ENCODE results near the gene IQCM. TPM values are rescaled to one million over a fixed set of nuclear protein-coding genes. Genes with fewer than 3 reads are reported as not detected.

Gene IQCM
- polyA plus RNA-seq, 1 donor (not counting 4 experiments of a cell fraction or from before 2014, with no cell fraction given) = not detected

DNA sequence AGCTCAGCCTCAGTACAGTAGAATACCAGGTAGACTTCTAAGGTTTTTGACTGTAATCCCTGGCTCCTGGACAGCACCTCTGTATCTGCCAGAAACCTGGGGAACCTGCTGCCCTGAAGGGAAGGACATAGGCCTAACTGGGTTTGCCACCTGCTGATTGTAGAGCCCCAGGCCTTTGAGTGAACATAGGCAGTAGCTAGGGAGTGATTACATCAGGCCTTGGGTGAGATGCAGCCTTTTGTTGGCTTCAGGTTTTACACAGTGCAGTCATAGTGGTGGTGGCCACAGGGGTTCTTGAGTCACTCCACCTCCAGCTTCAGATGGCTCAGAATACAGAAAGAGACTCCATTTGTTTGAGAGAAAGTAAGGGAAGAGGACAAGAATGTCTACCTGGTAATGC lies 19.3 kb downstream of the IQCM start:
- H3K4me2 ChIP-seq (ENCODE audit: control insufficient read depth, extremely low read depth, insufficient read depth, low read depth, low read length) = no peak overlapping the region
- H3K9me1 ChIP-seq (ENCODE audit: control insufficient read depth, extremely low read depth, insufficient read depth, low read length) = no peaks in the 10 kb centered on the region
- H3K9ac ChIP-seq (ENCODE audit: control insufficient read depth, extremely low read depth, insufficient read depth, low read length) = no peak overlapping the region
- no peaks in the 10 kb centered on the region for H4K20me1 ChIP-seq (ENCODE audit: control insufficient read depth, extremely low read depth, insufficient read depth, low read length)
- FAIRE-seq (no peak), DNase-seq (ENCODE audit: low read depth, low spot score) (no peak)
- H3K4me1 ChIP-seq (ENCODE audit: control insufficient read depth, extremely low read depth, insufficient read depth, low read length) = no peaks in the 10 kb centered on the region
- H3K36me3 ChIP-seq (ENCODE audit: control insufficient read depth in 2 of 2, extremely low read depth in 1 of 2, insufficient read depth in 2 of 2, low read length in 2 of 2) = no peaks in the 10 kb centered on the region
- H3K27ac ChIP-seq (ENCODE audit: control insufficient read depth, insufficient read depth, low read length) = no peak overlapping the region
- dilution Hi-C loops (cut with MboI; ENCODE audit: extremely low pct_ligation_motif_present, low sequenced_read_pairs) = no loop called here
- no peaks in the 10 kb centered on the region for H3K27me3 ChIP-seq (ENCODE audit: control insufficient read depth, extremely low read depth, insufficient read depth, low read length)
- TF ChIP-seq, protein P1, sequence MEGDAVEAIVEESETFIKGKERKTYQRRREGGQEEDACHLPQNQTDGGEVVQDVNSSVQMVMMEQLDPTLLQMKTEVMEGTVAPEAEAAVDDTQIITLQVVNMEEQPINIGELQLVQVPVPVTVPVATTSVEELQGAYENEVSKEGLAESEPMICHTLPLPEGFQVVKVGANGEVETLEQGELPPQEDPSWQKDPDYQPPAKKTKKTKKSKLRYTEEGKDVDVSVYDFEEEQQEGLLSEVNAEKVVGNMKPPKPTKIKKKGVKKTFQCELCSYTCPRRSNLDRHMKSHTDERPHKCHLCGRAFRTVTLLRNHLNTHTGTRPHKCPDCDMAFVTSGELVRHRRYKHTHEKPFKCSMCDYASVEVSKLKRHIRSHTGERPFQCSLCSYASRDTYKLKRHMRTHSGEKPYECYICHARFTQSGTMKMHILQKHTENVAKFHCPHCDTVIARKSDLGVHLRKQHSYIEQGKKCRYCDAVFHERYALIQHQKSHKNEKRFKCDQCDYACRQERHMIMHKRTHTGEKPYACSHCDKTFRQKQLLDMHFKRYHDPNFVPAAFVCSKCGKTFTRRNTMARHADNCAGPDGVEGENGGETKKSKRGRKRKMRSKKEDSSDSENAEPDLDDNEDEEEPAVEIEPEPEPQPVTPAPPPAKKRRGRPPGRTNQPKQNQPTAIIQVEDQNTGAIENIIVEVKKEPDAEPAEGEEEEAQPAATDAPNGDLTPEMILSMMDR (optimal IDR thresholded peaks at IDR 0.05 in 1 of 3, IDR thresholded peaks at IDR 0.05 in 1 of 3, conservative IDR thresholded peaks at IDR 0.05 in 1 of 3; ENCODE audit: extremely low read depth in 1 of 3, insufficient read depth in 2 of 3, low read length in 3 of 3) = no peak
- no peak for TF ChIP-seq EZH2 (IDR thresholded peaks at IDR 0.05; ENCODE audit: low read length)
- no peaks in the 10 kb centered on the region for H3K79me2 ChIP-seq (ENCODE audit: control insufficient read depth, insufficient read depth, low read length)
- H3K9me3 ChIP-seq (ENCODE audit: control insufficient read depth, low read depth, low read length) = no peaks in the 10 kb centered on the region
- no peak overlapping the region for H2AFZ ChIP-seq (ENCODE audit: control insufficient read depth, low read length)
- H3K4me3 ChIP-seq (ENCODE audit: control insufficient read depth in 2 of 3, extremely low read depth in 1 of 3, insufficient read depth in 2 of 3, low read depth in 1 of 3, low read length in 3 of 3) = no peak overlapping the region

DNA sequence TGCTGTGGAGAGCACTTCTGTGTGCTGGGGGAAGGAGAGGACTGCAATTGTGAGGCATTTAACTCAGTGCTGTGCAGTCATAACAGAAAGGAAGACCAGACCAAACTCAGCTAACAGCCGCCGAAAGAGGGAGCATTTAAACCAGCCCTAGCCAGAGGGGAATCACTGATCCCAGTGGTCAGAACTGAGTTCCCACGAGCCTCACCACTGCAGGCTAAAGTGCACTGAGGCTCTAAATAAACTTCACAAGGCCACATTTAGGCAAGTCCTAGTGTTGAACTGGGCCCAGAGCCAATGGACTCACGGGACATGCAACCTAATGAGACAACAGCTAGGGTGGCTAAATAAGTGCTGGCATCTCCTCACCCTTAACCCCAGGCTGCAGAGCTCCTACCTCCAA lies 20.4 kb downstream of the IQCM start:
- no peak for DNase-seq (ENCODE audit: low read depth, low spot score)
- Histone ChIP-seq H4K20me1 (ENCODE audit: control insufficient read depth, extremely low read depth, insufficient read depth, low read length) (no peaks in the 10 kb centered on the region), H3K4me3 (ENCODE audit: control insufficient read depth in 2 of 3, extremely low read depth in 1 of 3, insufficient read depth in 2 of 3, low read depth in 1 of 3, low read length in 3 of 3) (no peak overlapping the region), H3K27me3 (ENCODE audit: control insufficient read depth, extremely low read depth, insufficient read depth, low read length) (no peaks in the 10 kb centered on the region), H3K9me1 (ENCODE audit: control insufficient read depth, extremely low read depth, insufficient read depth, low read length) (no peaks in the 10 kb centered on the region), H3K4me1 (ENCODE audit: control insufficient read depth, extremely low read depth, insufficient read depth, low read length) (no peaks in the 10 kb centered on the region), H3K27ac (ENCODE audit: control insufficient read depth, insufficient read depth, low read length) (no peak overlapping the region), H3K36me3 (ENCODE audit: control insufficient read depth in 2 of 2, extremely low read depth in 1 of 2, insufficient read depth in 2 of 2, low read length in 2 of 2) (no peaks in the 10 kb centered on the region), H3K4me2 (ENCODE audit: control insufficient read depth, extremely low read depth, insufficient read depth, low read depth, low read length) (no peak overlapping the region), H3K9ac (ENCODE audit: control insufficient read depth, extremely low read depth, insufficient read depth, low read length) (no peak overlapping the region), H2AFZ (ENCODE audit: control insufficient read depth, low read length) (no peak overlapping the region), H3K79me2 (ENCODE audit: control insufficient read depth, insufficient read depth, low read length) (no peaks in the 10 kb centered on the region), H3K9me3 (ENCODE audit: control insufficient read depth, low read depth, low read length) (no peaks in the 10 kb centered on the region)
- no peak for FAIRE-seq
- dilution Hi-C loops (cut with MboI; ENCODE audit: extremely low pct_ligation_motif_present, low sequenced_read_pairs) = no loop called here
- TF ChIP-seq, protein P1 (optimal IDR thresholded peaks at IDR 0.05 in 1 of 3, IDR thresholded peaks at IDR 0.05 in 1 of 3, conservative IDR thresholded peaks at IDR 0.05 in 1 of 3; ENCODE audit: extremely low read depth in 1 of 3, insufficient read depth in 2 of 3, low read length in 3 of 3) = no peak
- no peak for TF ChIP-seq EZH2 (IDR thresholded peaks at IDR 0.05; ENCODE audit: low read length)
